Stimulated activated CD8-positive, alpha-beta memory T cell treated with anti-CD3 and anti-CD28 coated beads, Interleukin-2, amount 100 ng/mL, for 1 hour (primary cell): Measurements from ENCODE around the gene CALB2.

Source experiments
- DNase-seq, 2 donors: peaks; one replicate each; pipeline ENCODE4 v3.0.0-alpha.2; 2020; ENCODE audit warnings: low read depth in 2 of 2

CALB2 gene

DNA sequence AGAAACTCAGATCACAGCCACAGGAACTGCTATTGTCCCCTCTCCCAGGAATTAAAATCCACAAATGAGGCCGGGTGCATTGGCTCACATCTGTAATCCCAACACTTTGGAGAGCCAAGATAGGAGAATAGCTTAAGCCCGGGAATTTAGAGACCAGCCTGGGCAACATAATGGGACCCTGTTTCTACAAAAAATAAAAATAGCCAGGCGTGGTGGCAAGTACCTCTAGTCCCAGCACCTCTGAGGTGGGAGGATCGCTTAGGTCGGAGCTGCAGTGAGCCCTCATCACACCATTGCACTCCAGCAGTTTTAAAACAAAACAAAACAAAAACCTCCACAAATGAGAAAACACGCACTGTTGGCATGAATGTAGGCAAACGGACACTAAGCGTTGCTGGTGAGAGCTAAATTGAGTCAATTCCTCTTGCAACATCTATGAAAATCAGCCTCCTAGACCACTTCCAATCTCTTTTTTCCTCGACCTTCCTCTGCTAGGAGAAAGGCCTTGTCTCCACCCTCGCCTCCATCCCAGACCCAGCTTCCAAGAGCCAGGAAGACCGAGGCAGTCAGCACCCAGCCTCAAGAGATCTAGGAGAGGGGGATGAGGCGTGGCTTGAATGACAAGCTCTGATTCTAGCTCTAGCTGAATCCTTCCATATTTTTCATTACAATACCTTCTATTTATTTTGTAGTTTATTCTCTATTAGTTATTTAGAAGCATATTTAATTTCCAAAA, 68.5 kb downstream of the CALB2 start:
- DNase-seq = no peak

DNA sequence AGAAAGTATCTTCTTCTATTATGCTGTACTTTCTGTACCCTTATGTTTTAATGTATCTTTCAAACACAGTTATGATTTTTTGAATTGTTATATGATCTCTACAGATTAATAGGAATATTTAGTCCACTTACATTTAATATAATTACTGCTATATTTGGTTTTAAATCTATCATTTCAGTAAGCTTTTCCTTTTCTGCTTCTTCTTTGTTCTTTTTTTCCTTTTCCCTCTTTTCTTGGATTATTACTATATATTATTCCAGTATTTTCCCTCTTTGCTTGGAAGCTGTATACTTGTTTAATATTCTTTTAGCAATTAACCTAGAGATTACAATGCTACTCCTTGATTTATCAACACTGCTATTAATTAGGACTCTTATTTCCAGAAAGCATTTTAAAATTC, 69.9 kb downstream of the CALB2 start:
- DNase-seq = no peak

DNA sequence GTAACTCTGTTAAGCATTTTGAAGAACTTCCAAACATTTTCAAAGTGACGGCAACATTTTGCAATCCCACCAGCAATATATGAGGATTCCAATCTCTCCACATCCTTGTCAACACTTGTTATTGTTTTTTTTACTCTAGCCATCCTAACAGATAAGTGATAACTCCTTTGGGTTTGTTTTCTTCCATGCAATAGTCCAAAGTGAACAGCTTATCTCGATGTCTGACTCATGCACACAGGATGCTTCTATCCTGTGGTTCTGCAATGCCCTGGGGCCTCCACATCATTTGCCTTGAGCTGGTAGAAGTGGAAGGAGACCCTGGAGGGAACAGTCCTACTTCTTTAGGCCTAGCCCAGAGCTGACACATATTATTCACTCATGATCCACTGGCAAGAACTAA, 70.4 kb downstream of the CALB2 start:
- DNase-seq = no peak

DNA sequence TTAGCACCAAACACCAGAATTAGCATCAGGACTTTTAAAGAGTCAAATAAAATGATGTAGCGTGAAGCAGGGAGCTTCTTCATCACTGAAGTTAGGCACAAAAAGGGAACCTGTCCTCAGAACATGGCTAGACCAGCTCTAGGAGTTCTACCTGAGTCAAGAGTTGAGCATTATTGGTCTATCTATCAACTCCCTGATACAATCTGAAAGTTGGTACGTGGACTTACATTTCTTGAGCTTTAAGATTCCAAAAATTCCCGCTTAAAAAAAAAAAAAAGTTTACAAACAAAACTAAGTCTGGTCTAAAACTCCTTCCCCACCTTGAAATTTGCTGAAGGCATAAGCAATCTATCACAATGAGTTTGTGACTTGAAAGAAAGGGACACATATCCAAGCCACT, 71.1 kb downstream of the CALB2 start:
- no peak for DNase-seq

DNA sequence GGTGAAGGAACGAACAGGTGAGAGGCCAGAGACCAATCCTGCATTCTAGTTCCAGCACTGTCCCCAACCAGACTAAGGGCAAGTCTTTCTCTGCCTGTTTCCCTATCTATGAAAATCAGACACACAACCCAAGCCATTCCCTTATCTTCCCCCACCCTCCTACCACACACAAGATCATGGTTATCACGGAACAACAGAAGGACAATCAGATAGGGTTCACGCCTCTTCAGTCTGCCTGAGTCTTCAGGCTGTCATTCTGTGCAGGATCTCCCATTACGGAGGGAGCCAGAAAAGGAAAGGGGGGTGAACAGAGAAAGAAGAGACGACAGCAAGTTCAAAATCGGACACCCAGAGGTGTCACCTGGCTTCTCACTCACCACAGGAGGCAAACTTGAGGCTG, 72.2 kb downstream of the CALB2 start:
- no peak for DNase-seq

DNA sequence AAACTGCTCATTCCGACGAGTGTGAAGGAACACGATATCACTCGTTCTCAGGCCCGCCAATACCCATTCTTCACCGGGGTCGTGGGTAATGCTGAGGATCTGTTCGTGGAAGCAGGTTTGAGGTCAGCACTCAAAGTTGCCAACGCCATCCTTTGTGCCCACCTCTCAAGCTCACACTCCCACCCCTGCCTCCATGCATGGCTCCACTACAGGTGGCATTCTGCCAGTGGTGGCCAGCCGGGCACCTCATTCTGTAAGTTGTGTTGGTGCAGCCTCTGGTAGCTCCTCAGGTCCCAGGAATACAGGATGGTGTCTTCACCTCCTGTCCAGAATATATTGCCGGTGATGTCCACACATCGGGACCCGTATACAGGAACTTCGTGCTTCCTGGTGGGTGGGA, 72.7 kb downstream of the CALB2 start:
- no peak for DNase-seq

DNA sequence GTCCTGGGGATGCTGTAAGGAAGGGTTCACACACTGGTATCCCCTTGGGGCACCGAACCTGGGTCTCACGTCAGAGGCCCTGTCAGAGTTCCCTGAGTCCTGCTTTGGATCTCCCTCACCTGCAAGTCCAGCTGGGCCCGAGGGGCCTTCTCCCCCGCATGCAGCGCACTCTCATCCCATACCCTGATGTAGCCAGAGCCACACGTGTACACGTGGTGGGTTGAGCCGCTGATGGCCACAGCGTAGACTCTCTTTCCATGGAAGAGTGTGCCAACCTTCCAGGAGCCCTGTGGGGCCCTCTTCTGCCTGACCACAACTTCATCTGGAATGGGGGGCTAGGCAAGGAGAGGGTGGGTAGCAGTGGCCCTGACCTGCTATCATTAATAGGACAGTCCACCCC, 73.5 kb downstream of the CALB2 start:
- DNase-seq = no peak

DNA sequence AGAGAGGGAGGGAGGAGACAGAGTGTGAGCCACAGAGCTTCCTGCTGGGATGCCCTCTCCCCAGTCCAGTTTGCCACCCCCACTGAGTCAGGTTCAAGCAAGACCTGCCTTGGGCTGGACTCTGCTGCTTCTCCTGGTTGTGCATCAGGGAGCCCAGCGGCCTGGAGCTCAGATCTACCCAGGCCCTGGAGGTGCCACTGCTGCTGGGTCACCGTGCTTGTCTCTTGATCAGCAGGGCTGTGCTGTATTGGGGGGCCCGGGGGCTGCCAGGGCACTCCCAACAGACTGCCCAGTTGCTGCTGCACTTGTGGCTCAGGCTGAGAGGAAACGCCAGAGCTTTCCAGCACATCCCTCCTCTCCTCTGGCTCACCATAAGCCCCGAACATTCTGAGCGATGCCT, 74.4 kb downstream of the CALB2 start:
- no peak for DNase-seq

DNA sequence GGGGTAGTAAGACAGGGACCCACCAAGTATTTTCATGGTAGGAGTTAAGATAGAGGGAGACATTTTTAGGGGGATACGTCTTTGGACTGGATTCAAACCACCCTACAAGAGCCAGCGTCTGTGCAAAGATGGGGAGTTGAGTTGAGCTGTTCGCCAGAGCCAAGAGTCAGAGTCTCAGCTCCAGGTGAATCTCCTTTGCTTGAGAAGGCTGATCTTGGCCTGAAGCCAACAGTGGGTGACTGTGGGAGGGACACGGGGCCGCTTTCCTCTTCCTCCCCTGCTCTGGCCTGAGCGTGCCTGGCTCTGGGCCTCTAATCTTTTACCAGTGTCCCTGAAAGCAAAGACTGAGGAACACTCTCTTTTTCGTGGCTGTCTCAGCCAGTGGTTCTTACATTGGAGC, 78.0 kb downstream of the CALB2 start:
- DNase-seq = no peak

DNA sequence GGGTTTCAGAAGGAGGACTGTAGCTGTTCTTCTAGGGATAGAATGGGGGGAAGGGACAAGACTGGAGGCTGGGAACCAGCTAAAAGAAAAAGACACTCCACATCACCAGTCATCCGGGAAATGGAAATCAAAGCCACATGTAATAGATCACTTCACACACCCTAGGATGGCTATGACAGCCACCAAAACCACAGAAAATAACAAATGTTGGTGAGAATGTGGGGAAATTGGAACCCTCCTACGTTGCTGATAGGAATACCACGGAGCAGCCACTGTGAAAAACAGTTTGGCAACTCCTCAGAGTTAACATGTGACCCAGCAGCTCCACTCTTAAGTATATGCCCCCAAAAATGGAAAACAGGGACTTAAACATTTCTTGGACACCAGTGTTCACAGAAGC, 81.0 kb downstream of the CALB2 start:
- DNase-seq = no peak
